GM12878 (cell line): Measurements from ENCODE around the gene PARP1. TPM values are rescaled to one million over a fixed set of nuclear protein-coding genes. Genes with fewer than 3 reads are reported as not detected.

ENCODE experiments used
- ATAC-seq: fragments of 200-7000 bp; cut with Tn5 transposase; 3 replicates; pipeline ENCODE4 v1.9.1; 2020; ENCODE audit warnings: mild to moderate bottlenecking, moderate library complexity
- BruUV-seq: library from RNA; stranded (reverse); fragments of 400-500 nt; replicated peaks from 2 replicates; lab custom pipeline; 2021; lab: Mats Ljungman, UMichigan
- CTCF ChIA-PET: fragments of 300-600 bp; sonication (Branson Sonifier 250); formaldehyde crosslinking; extraction: SDS; loops from one replicate; lab custom pipeline; 2021; ENCODE audit warnings: inconsistent platforms; lab: Yijun Ruan, JAX
- POLR2A ChIA-PET: fragments of 350-600 bp; formaldehyde crosslinking; extraction: SDS; loops from one replicate; lab custom pipeline; 2021; ENCODE audit warnings: inconsistent platforms; lab: Charles Lee
- RAD21 ChIA-PET: fragments of 300-600 bp; sonication (Branson Sonifier 250); formaldehyde crosslinking; loops from one replicate; lab custom pipeline; 2023; ENCODE audit warnings: antibody characterized with exemption; ENCODE audit not compliant: unreplicated experiment; lab: Charles Lee
- SMC1A ChIA-PET: fragments of 300-600 bp; sonication (Branson Sonifier 250); formaldehyde crosslinking; loops from one replicate; lab custom pipeline; 2023; ENCODE audit not compliant: unreplicated experiment, uncharacterized antibody; lab: Charles Lee
- DNase-seq: peaks from one replicate; pipeline ENCODE4 v3.0.0-alpha.2; 2011; ENCODE audit warnings: low read depth, low spot score
- FAIRE-seq: peaks from 3 replicates; lab custom pipeline; 2011; peaks lifted over from hg19 to GRCh38; lab: Jason Lieb, UNC
- H2AFZ ChIP-seq: 2 replicates; pipeline ENCODE4 v1.6.0; 2011; ENCODE audit warnings: low read depth, low read length, control low read depth; ENCODE audit not compliant: control insufficient read depth
- H3K27ac ChIP-seq: 2 replicates; pipeline ENCODE4 v1.5.1; 2011; ENCODE audit warnings: control low read depth; ENCODE audit not compliant: control insufficient read depth, insufficient read depth
- H3K27me3 ChIP-seq, 2 experiments: replicated peaks in 1 of 2; 2 replicates each; pipeline versions ENCODE4 v1.6.0 to v1.6.1; 2011; ENCODE audit warnings: low read length in 1 of 2; ENCODE audit not compliant: control insufficient read depth in 2 of 2, insufficient read depth in 2 of 2
- H3K36me3 ChIP-seq, 2 experiments: 2 replicates each; pipeline ENCODE4 v1.5.1; 2011; ENCODE audit warnings: low read length in 1 of 2; ENCODE audit not compliant: control insufficient read depth in 2 of 2, insufficient read depth in 2 of 2
- H3K4me1 ChIP-seq: 2 replicates; pipeline ENCODE4 v1.6.1; 2011; ENCODE audit warnings: mild to moderate bottlenecking, low read length, moderate library complexity, mixed read lengths; ENCODE audit not compliant: control insufficient read depth, insufficient read depth
- H3K4me2 ChIP-seq: 2 replicates; pipeline ENCODE4 v1.6.0; 2011; ENCODE audit warnings: control low read depth; ENCODE audit not compliant: control insufficient read depth, insufficient read depth
- H3K4me3 ChIP-seq: fragments of 200-600 bp; sonication (generic); 2 replicates; pipeline ENCODE4 v1.5.1; 2016
- H3K79me2 ChIP-seq: 2 replicates; pipeline ENCODE4 v1.6.0; 2011; ENCODE audit warnings: low read length; ENCODE audit not compliant: control insufficient read depth, insufficient read depth
- H3K9ac ChIP-seq: 2 replicates; pipeline ENCODE4 v1.8.0; 2011; ENCODE audit warnings: low read length, control low read depth, mixed read lengths; ENCODE audit not compliant: control insufficient read depth, insufficient read depth
- H3K9me3 ChIP-seq: replicated peaks from 3 replicates; pipeline ENCODE4 v1.5.1; 2011; ENCODE audit warnings: mild to moderate bottlenecking, low read length; ENCODE audit not compliant: control insufficient read depth, insufficient read depth
- H4K20me1 ChIP-seq: 2 replicates; pipeline ENCODE4 v1.6.0; 2011; ENCODE audit not compliant: control insufficient read depth, insufficient read depth
- CREM ChIP-seq: IDR thresholded peaks from 2 replicates; pipeline ENCODE4 v1.6.1; 2014; ENCODE audit warnings: antibody characterized with exemption, low read depth
- ESRRA ChIP-seq: IDR thresholded peaks from 2 replicates; pipeline ENCODE4 v1.6.1; 2012; ENCODE audit warnings: mild to moderate bottlenecking, low read length, improper control_type of control experiment
- EZH2 ChIP-seq: IDR thresholded peaks from 2 replicates; pipeline ENCODE4 v1.6.1; 2012; ENCODE audit warnings: low read depth, mild to moderate bottlenecking, control low read depth, inconsistent platforms, low read length, borderline replicate concordance; ENCODE audit not compliant: control insufficient read depth
- HDGF ChIP-seq: fragments of 450-650 bp; IDR thresholded peaks from 2 replicates; pipeline ENCODE4 v1.6.1; 2016; ENCODE audit warnings: antibody characterized with exemption
- JUND ChIP-seq: IDR thresholded peaks from 2 replicates; pipeline ENCODE4 v1.6.1; 2012; ENCODE audit warnings: low read depth, mild to moderate bottlenecking, low read length, improper control_type of control experiment, moderate library complexity
- RCOR1 ChIP-seq: conservative IDR thresholded peaks from 2 replicates; pipeline ENCODE4 v1.6.1; 2012; ENCODE audit warnings: low read depth, low read length, improper control_type of control experiment
- RUNX3 ChIP-seq: IDR thresholded peaks from 2 replicates; pipeline ENCODE4 v1.6.1; 2012; ENCODE audit warnings: low read length, inconsistent platforms
- SP1 ChIP-seq: IDR thresholded peaks from one replicate; pipeline ENCODE4 v1.6.1; 2011; ENCODE audit warnings: low read depth, low read length
- TCF3 ChIP-seq: IDR thresholded peaks from 2 replicates; pipeline ENCODE4 v1.6.1; 2012; ENCODE audit warnings: low read depth, mild to moderate bottlenecking, low read length, borderline replicate concordance; ENCODE audit not compliant: insufficient read depth
- ZBTB40 ChIP-seq: fragments of 450-650 bp; IDR thresholded peaks from 2 replicates; pipeline ENCODE4 v1.6.1; 2016; ENCODE audit warnings: mild to moderate bottlenecking, moderate library complexity, borderline replicate concordance
- ZNF207 ChIP-seq: fragments of 450-650 bp; IDR thresholded peaks from 2 replicates; pipeline ENCODE4 v1.6.1; 2014; ENCODE audit warnings: antibody characterized with exemption, mild to moderate bottlenecking, borderline replicate concordance
- ZNF24 ChIP-seq: fragments of 450-650 bp; IDR thresholded peaks from 2 replicates; pipeline ENCODE4 v1.6.1; 2017; ENCODE audit warnings: antibody characterized with exemption, mild to moderate bottlenecking
- WGBS: methylation state at CpG from one replicate; pipeline ENCODE4 v1.1.6; 2016; ENCODE audit warnings: low lambda C conversion rate; ENCODE audit not compliant: insufficient replicate concordance, insufficient coverage; ENCODE audit errors: missing lambda C conversion rate; 5-methylcytosine and 5-hydroxymethylcytosine counted together
- in situ Hi-C: fragments of 300-500 bp; cut with MboI; formaldehyde crosslinking; loops from 9 replicates; pipeline ENCODE4 v1.14.3; 2018; ENCODE audit warnings: mixed read lengths
- intact Hi-C: fragments of 100-400 bp; cut with micrococcal nuclease; formaldehyde crosslinking; loops from one replicate; pipeline ENCODE4 v1.14.2; 2022; ENCODE audit not compliant: unreplicated experiment
- polyA plus RNA-seq, 11 experiments: library from polyadenylated mRNA; depleted of rRNA in 4 of 11; unstranded in 6 of 11; stranded (reverse) in 5 of 11; fragments of >200 nt; fragmentation: Nextera tagmentation in 4 of 11; fragmentation: Illumina TruSeq in 1 of 11; extraction: Ambion mirVana in 4 of 11; extraction: Trizol in 1 of 11; gene quantifications; 1 replicate in 1 of 11; 2 replicates in 10 of 11; pipeline versions ENCODE4 v1.2.1 to v1.2.3, GENCODE V29; 2011 to 2016; ENCODE audit warnings: inconsistent platforms in 2 of 11, missing spikeins in 2 of 11, low read depth in 1 of 11
- total RNA-seq, 4 experiments: library from RNA; depleted of rRNA in 3 of 4; stranded (reverse); fragments of >200 nt in 3 of 4; fragmentation: Illumina TruSeq in 1 of 4; extraction: Trizol in 1 of 4; gene quantifications; 2 replicates each; pipeline versions ENCODE4 v1.2.1 to v1.2.3, GENCODE V29; 2013 to 2021
- TF ChIP-seq, protein P1 (sequence below): IDR thresholded peaks from 2 replicates; pipeline ENCODE4 v1.6.1; 2012; ENCODE audit warnings: low read length, inconsistent platforms
- TF ChIP-seq, protein P2 (sequence below): fragments of 450-650 bp; conservative IDR thresholded peaks from 2 replicates; pipeline ENCODE4 v1.6.1; 2017; ENCODE audit warnings: mild to moderate bottlenecking, moderate library complexity
- TF ChIP-seq, protein P3 (sequence below): fragments of 150-350 bp; IDR thresholded peaks from 2 replicates; pipeline ENCODE4 v1.6.1; 2016; ENCODE audit warnings: low read depth, low read length

Gene PARP1
- total and polyA plus RNA-seq, 10 of the 15 experiments (the other 5 are each of a cell fraction or from before 2014, with no cell fraction given) = 113 to 287 (median 265) TPM

DNA sequence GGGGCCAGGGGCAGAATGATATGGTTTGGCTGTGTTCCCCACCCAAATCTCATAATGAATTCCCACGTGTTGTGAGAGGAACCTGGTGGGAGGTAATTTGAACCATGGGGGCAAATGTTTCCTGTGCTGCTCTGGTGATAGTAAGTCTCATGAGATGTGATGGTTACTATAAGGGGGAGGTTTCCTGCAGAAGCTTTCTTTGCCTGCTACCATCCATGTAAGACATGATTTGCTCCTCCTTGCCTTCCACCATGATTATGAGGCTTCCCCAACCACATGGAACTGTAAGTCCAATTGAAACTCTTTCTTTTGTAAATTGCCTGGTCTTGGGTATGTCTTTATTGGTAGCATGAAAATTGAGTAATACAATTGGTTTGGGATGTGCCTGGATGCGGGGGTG, 65.2 kb downstream of the PARP1 start:
- Histone ChIP-seq H3K27ac (no peak overlapping the region), H4K20me1 (no peaks in the 10 kb centered on the region), H3K9ac (no peak overlapping the region), H3K9me3 (peaks cover 2% of the 10 kb centered on the region; the same call in 2 of the 3 replicates), H3K27me3 (no peaks in the 10 kb centered on the region), H2AFZ (no peak overlapping the region), H3K4me3 (no peak overlapping the region), H3K79me2 (no peaks in the 10 kb centered on the region), H3K36me3 (no peaks in the 10 kb centered on the region), H3K4me2 (no peak overlapping the region), H3K4me1 (peaks cover 5% of the 10 kb centered on the region)
- FAIRE-seq = no peak
- no peak for ATAC-seq
- in situ Hi-C loops (no loop called here), intact Hi-C loops (no loop called here)
- 91% methylated on average over 1 of the region's 2 CpGs for WGBS
- SMC1A ChIA-PET = no interaction called here
- RAD21 ChIA-PET = no interaction called here
- BruUV-seq = no TSS peak
- POLR2A ChIA-PET = no interaction called here
- CTCF ChIA-PET = no interaction called here
- no peak for DNase-seq
- TF ChIP-seq, protein P1, sequence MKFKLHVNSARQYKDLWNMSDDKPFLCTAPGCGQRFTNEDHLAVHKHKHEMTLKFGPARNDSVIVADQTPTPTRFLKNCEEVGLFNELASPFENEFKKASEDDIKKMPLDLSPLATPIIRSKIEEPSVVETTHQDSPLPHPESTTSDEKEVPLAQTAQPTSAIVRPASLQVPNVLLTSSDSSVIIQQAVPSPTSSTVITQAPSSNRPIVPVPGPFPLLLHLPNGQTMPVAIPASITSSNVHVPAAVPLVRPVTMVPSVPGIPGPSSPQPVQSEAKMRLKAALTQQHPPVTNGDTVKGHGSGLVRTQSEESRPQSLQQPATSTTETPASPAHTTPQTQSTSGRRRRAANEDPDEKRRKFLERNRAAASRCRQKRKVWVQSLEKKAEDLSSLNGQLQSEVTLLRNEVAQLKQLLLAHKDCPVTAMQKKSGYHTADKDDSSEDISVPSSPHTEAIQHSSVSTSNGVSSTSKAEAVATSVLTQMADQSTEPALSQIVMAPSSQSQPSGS = no peak
- TF ChIP-seq ESRRA (no peak), TCF3 (no peak), JUND (no peak), HDGF (no peak), ZNF207 (no peak), ZBTB40 (no peak), RCOR1 (no peak), SP1 (no peak), CREM (no peak), RUNX3 (no peak), ZNF24 (no peak), EZH2 (no peak)
- TF ChIP-seq, protein P2, sequence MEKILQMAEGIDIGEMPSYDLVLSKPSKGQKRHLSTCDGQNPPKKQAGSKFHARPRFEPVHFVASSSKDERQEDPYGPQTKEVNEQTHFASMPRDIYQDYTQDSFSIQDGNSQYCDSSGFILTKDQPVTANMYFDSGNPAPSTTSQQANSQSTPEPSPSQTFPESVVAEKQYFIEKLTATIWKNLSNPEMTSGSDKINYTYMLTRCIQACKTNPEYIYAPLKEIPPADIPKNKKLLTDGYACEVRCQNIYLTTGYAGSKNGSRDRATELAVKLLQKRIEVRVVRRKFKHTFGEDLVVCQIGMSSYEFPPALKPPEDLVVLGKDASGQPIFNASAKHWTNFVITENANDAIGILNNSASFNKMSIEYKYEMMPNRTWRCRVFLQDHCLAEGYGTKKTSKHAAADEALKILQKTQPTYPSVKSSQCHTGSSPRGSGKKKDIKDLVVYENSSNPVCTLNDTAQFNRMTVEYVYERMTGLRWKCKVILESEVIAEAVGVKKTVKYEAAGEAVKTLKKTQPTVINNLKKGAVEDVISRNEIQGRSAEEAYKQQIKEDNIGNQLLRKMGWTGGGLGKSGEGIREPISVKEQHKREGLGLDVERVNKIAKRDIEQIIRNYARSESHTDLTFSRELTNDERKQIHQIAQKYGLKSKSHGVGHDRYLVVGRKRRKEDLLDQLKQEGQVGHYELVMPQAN = no peak
- TF ChIP-seq, protein P3, sequence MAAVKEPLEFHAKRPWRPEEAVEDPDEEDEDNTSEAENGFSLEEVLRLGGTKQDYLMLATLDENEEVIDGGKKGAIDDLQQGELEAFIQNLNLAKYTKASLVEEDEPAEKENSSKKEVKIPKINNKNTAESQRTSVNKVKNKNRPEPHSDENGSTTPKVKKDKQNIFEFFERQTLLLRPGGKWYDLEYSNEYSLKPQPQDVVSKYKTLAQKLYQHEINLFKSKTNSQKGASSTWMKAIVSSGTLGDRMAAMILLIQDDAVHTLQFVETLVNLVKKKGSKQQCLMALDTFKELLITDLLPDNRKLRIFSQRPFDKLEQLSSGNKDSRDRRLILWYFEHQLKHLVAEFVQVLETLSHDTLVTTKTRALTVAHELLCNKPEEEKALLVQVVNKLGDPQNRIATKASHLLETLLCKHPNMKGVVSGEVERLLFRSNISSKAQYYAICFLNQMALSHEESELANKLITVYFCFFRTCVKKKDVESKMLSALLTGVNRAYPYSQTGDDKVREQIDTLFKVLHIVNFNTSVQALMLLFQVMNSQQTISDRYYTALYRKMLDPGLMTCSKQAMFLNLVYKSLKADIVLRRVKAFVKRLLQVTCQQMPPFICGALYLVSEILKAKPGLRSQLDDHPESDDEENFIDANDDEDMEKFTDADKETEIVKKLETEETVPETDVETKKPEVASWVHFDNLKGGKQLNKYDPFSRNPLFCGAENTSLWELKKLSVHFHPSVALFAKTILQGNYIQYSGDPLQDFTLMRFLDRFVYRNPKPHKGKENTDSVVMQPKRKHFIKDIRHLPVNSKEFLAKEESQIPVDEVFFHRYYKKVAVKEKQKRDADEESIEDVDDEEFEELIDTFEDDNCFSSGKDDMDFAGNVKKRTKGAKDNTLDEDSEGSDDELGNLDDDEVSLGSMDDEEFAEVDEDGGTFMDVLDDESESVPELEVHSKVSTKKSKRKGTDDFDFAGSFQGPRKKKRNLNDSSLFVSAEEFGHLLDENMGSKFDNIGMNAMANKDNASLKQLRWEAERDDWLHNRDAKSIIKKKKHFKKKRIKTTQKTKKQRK = no peak
